PC-3 (cell line): ENCODE results near the gene SSTR3. TPM values are rescaled to one million over a fixed set of nuclear protein-coding genes. Genes with fewer than 3 reads are reported as not detected.

Experiments
- ATAC-seq: fragments of 200-7000 bp; cut with Tn5 transposase; 2 replicates; pipeline ENCODE4 v1.9.1; 2020; ENCODE audit warnings: mild to moderate bottlenecking, moderate library complexity
- BruUV-seq: library from RNA; stranded (reverse); fragments of 400-500 nt; replicated peaks from 2 replicates; lab custom pipeline; 2021; lab: Mats Ljungman, UMichigan
- CTCF ChIA-PET: fragments of 300-600 bp; sonication (Branson Sonifier 250); formaldehyde crosslinking; loops from one replicate; lab custom pipeline; 2022; ENCODE audit warnings: antibody characterized with exemption; lab: Charles Lee
- POLR2A ChIA-PET: fragments of 300-600 bp; sonication (Branson Sonifier 250); formaldehyde crosslinking; loops from one replicate; lab custom pipeline; 2022; ENCODE audit warnings: antibody characterized with exemption; ENCODE audit not compliant: unreplicated experiment; lab: Charles Lee
- DNase-seq: peaks from one replicate; pipeline ENCODE4 v3.0.0-alpha.2; 2015
- H2AFZ ChIP-seq: fragments of 300-600 bp; sonication (generic); 2 replicates; pipeline ENCODE4 v1.6.0; 2016; ENCODE audit warnings: antibody characterized with exemption, low read length
- H3F3A ChIP-seq: fragments of 300-600 bp; sonication (generic); one replicate; pipeline ENCODE4 v1.6.0; 2017; ENCODE audit warnings: antibody characterized with exemption, low read length, control low read depth, mild to moderate bottlenecking; ENCODE audit not compliant: unreplicated experiment
- H3K27ac ChIP-seq: fragments of 300-600 bp; sonication (generic); 2 replicates; pipeline ENCODE4 v1.5.1; 2016; ENCODE audit warnings: mild to moderate bottlenecking, low read length
- H3K27me3 ChIP-seq: fragments of 300-600 bp; sonication (generic); 2 replicates; pipeline ENCODE4 v1.6.1; 2016; ENCODE audit warnings: low read length, mixed read lengths
- H3K36me3 ChIP-seq: fragments of 300-600 bp; sonication (generic); 2 replicates; pipeline ENCODE4 v1.6.1; 2016; ENCODE audit warnings: low read depth, mixed run types, low read length, mixed read lengths
- H3K4me1 ChIP-seq: fragments of 300-600 bp; sonication (generic); 2 replicates; pipeline ENCODE4 v1.5.1; 2016; ENCODE audit warnings: low read length; ENCODE audit not compliant: insufficient read depth
- H3K4me2 ChIP-seq: fragments of 300-600 bp; sonication (generic); 2 replicates; pipeline ENCODE4 v1.6.0; 2016; ENCODE audit warnings: low read length
- H3K4me3 ChIP-seq: fragments of 300-600 bp; sonication (generic); 2 replicates; pipeline ENCODE4 v1.5.1; 2016; ENCODE audit warnings: mild to moderate bottlenecking, low read length, mixed read lengths
- H3K79me2 ChIP-seq: fragments of 300-600 bp; sonication (generic); 2 replicates; pipeline ENCODE4 v1.6.1; 2017; ENCODE audit warnings: low read length, mixed read lengths
- H3K9ac ChIP-seq: fragments of 300-600 bp; sonication (generic); 2 replicates; pipeline ENCODE4 v1.6.0; 2016; ENCODE audit warnings: mild to moderate bottlenecking, low read length
- H3K9me2 ChIP-seq: fragments of 300-600 bp; sonication (generic); replicated peaks from 2 replicates; pipeline ENCODE4 v1.6.1; 2016; ENCODE audit warnings: mixed run types, low read length, mixed read lengths
- H3K9me3 ChIP-seq: fragments of 300-600 bp; sonication (generic); 2 replicates; pipeline ENCODE4 v1.6.1; 2016; ENCODE audit warnings: low read length, mixed read lengths
- H4K20me1 ChIP-seq: fragments of 300-600 bp; sonication (generic); 2 replicates; pipeline ENCODE4 v1.6.1; 2016; ENCODE audit warnings: low read length, mixed read lengths
- CTCF ChIP-seq: fragments of 300-600 bp; sonication (generic); conservative IDR thresholded peaks from 2 replicates; pipeline ENCODE4 v1.5.1; 2017; ENCODE audit warnings: antibody characterized with exemption, low read depth, mild to moderate bottlenecking, low read length
- EZH2 ChIP-seq: fragments of 300-600 bp; sonication (generic); IDR thresholded peaks from one replicate; pipeline ENCODE4 v1.6.1; 2017; ENCODE audit warnings: antibody characterized with exemption, mild to moderate bottlenecking, low read length; ENCODE audit not compliant: unreplicated experiment
- EZH2phosphoT487 ChIP-seq: fragments of 300-600 bp; sonication (generic); IDR thresholded peaks from 2 replicates; pipeline ENCODE4 v1.6.1; 2018; ENCODE audit warnings: mild to moderate bottlenecking, antibody characterized with exemption, low read length, borderline replicate concordance
- intact Hi-C: fragments of 100-400 bp; cut with micrococcal nuclease; formaldehyde crosslinking; loops from 2 replicates; pipeline ENCODE4 v1.9.0; 2023
- total RNA-seq: library from RNA; depleted of rRNA; stranded (reverse); fragments of >200 nt; gene quantifications from 2 replicates; pipeline ENCODE4 v1.2.3, GENCODE V29; 2014

SSTR3 gene
- total RNA-seq, 1 experiment from 2014 or later: 0.55 TPM

GRCh38 chr22:37164505-37164887, 47.8 kb downstream of the SSTR3 start:
- Histone ChIP-seq H3K9me3 (no peaks in the 10 kb centered on the region), H3K4me1 (peaks cover 11% of the 10 kb centered on the region), H3K36me3 (no peaks in the 10 kb centered on the region), H3K9ac (no peak overlapping the region), H3K4me3 (no peak overlapping the region), H3K9me2 (no peaks in the 10 kb centered on the region), H2AFZ (no peak overlapping the region), H3K27me3 (no peaks in the 10 kb centered on the region), H3K79me2 (no peaks in the 10 kb centered on the region), H3K27ac (no peak overlapping the region), H3K4me2 (no peak overlapping the region), H4K20me1 (no peaks in the 10 kb centered on the region), H3F3A (no peaks in the 10 kb centered on the region)
- BruUV-seq: no TSS peak
- no peak for ATAC-seq
- DNase-seq: no peak
- TF ChIP-seq CTCF (no peak), EZH2phosphoT487 (no peak), EZH2 (no peak)
- CTCF ChIA-PET: no interaction called here
- POLR2A ChIA-PET: no interaction called here
- intact Hi-C loops: no loop called here

- DNase-seq (no peak), ATAC-seq (no peak)
- Histone ChIP-seq H3K27ac (no peak overlapping the region), H3K9me2 (no peaks in the 10 kb centered on the region), H3K36me3 (no peaks in the 10 kb centered on the region), H3K9me3 (no peaks in the 10 kb centered on the region), H2AFZ (no peak overlapping the region), H3K79me2 (no peaks in the 10 kb centered on the region), H3K4me2 (no peak overlapping the region), H3K9ac (no peak overlapping the region), H4K20me1 (no peaks in the 10 kb centered on the region), H3K27me3 (no peaks in the 10 kb centered on the region), H3F3A (no peaks in the 10 kb centered on the region), H3K4me3 (no peak overlapping the region), H3K4me1 (peaks cover 11% of the 10 kb centered on the region)
- ChIA-PET CTCF (no interaction called here), POLR2A (no interaction called here)
- no TSS peak for BruUV-seq
- intact Hi-C loops: no loop called here
- TF ChIP-seq CTCF: no peak
- TF ChIP-seq EZH2: no peak
- no peak for TF ChIP-seq EZH2phosphoT487
These were observed 48.4 kb downstream of the SSTR3 start for GRCh38 chr22:37163575-37164504.

GRCh38 chr22:37163096-37163489, 49.2 kb downstream of the SSTR3 start:
- Histone ChIP-seq H4K20me1 (no peaks in the 10 kb centered on the region), H3K4me1 (peaks cover 11% of the 10 kb centered on the region), H3K4me3 (no peak overlapping the region), H3K4me2 (no peak overlapping the region), H2AFZ (no peak overlapping the region), H3K9ac (no peak overlapping the region), H3K36me3 (no peaks in the 10 kb centered on the region), H3K27ac (no peak overlapping the region), H3K9me3 (no peaks in the 10 kb centered on the region), H3K27me3 (no peaks in the 10 kb centered on the region), H3K79me2 (no peaks in the 10 kb centered on the region), H3F3A (no peaks in the 10 kb centered on the region), H3K9me2 (no peaks in the 10 kb centered on the region)
- no peak for ATAC-seq
- TF ChIP-seq EZH2 (no peak), EZH2phosphoT487 (no peak), CTCF (no peak)
- POLR2A ChIA-PET: no interaction called here
- no peak for DNase-seq
- intact Hi-C loops: no loop called here
- CTCF ChIA-PET: no interaction called here
- no TSS peak for BruUV-seq
